Ramos (cell line): ENCODE results near the gene TM4SF20.
"Not testable (repeated sequence)": the region's sequence is repeated elsewhere in the genome, so short reads cannot be mapped to it uniquely, and the experiment has no call there.

Experiments used
- in situ Hi-C: fragments of 300-500 bp; cut with MboI; formaldehyde crosslinking; loops from one replicate; pipeline ENCODE4 v1.14.3; 2022; ENCODE audit warnings: low sequenced_read_pairs; ENCODE audit not compliant: unreplicated experiment

TM4SF20 gene

GRCh38 chr2:227368574-227368973, 10.5 kb downstream of the TM4SF20 start:
- in situ Hi-C loops, result no loop called here

GRCh38 chr2:227367427-227367795, 11.7 kb downstream of the TM4SF20 start:
- in situ Hi-C loops, result no loop called here

DNA sequence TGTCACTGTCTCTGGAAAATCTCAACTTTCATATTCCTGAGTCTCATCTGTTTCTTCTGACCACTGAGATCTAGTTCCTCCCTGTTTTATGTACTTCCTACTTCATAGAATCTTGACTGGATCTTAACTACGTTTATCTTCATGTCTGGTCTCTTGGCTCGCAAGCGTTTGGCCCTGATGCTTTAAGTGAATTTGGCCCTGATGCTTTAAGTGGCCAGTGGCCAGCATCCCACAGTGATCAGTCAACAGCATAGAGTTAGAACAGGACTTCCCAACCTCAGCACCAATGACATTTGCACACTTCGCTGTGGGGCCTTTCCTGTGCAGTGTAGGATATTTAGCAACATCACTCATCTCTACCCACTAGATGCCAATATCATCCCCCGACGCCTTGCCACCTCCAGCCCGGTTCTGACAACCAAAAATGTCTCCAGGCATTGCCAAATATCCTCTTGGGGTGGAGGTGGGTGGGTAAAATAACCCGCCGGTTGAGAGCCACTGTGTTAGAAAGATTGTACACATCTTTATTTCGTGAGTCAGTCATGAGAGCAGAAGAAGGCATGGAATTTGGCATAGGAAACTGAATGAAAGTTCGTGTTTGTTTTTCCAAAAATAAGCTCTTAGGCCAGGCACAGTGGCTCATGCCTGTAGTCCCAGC, 12.2 kb downstream of the TM4SF20 start:
- in situ Hi-C loops, result no loop called here

DNA sequence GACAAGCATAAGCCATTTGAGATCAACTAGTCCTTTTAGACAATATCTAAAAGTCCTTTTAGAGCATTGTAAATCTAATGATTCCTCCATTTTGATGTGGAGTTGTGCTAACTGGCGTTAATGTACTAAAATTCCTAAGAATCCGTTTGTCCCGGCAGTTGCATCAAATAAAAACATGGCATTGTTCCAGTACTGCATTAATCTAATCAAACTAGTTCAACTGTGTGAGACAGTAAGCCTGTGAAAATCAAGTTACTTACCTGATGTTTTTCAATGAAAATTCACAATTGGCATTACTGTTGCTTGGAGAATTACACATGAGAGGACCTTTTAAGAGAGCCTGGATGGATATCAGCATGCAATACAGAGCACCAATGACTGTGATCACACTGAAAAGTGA, 13.3 kb downstream of the TM4SF20 start:
- in situ Hi-C loops, result no loop called here

- in situ Hi-C loops, result not testable (repeated sequence)
These were observed 14.4 kb downstream of the TM4SF20 start for GRCh38 chr2:227364585-227365263.

DNA sequence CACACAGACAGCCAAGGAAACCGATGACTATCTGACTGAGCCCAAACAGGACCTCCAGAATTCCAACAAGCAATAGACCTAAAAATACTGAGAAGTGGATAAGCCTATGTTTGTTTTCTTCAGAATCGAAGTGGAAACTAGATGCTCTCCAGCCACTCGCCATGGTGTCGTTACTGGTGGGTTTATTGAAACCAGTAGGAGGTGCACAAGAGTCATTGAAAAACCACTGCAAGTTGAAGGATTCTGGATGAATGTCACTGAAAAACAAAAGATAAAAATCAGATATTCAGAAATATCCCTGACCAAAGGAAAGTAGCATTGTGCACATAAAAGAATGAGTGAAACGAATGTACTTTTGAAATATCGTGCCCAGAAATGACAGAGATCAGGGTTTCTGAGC, 15.3 kb downstream of the TM4SF20 start:
- in situ Hi-C loops, result no loop called here

- in situ Hi-C loops, result no loop called here
These were observed 18.8 kb downstream of the TM4SF20 start for GRCh38 chr2:227360351-227360750.

GRCh38 chr2:227351639-227352038, 27.5 kb downstream of the TM4SF20 start:
- in situ Hi-C loops, result no loop called here

GRCh38 chr2:227349989-227350612, 29.0 kb downstream of the TM4SF20 start:
- in situ Hi-C loops, result no loop called here

GRCh38 chr2:227348324-227348723, 30.8 kb downstream of the TM4SF20 start:
- in situ Hi-C loops, result no loop called here

DNA sequence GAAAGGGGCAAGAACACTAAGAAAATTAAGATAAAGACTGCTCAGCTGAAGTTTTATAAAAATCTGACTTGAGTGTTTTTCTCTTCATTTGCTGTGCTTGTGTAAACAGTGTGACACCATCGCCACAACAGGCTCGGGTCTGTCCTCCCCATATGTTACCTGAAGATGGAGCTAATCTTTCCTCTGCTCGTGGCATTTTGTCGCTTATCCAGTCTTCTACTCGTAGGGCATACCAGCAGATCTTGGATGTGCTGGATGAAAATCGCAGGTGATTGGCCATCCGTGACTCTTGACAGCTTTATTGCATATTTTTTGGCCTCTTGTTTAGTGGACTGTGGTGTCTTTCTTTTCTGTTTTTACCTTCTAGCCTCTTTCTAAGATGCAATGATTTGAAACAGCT, 32.0 kb downstream of the TM4SF20 start:
- in situ Hi-C loops, result no loop called here

- in situ Hi-C loops, result no loop called here
These were observed 34.9 kb downstream of the TM4SF20 start for GRCh38 chr2:227344231-227344630.

- in situ Hi-C loops, result no loop called here
These were observed 37.6 kb downstream of the TM4SF20 start for GRCh38 chr2:227341553-227341952.

GRCh38 chr2:227340106-227340505, 39.0 kb downstream of the TM4SF20 start:
- in situ Hi-C loops, result no loop called here

- in situ Hi-C loops, result no loop called here
These were observed 40.0 kb downstream of the TM4SF20 start for GRCh38 chr2:227339098-227339599.

GRCh38 chr2:227337442-227337841, 41.7 kb downstream of the TM4SF20 start:
- in situ Hi-C loops, result no loop called here

DNA sequence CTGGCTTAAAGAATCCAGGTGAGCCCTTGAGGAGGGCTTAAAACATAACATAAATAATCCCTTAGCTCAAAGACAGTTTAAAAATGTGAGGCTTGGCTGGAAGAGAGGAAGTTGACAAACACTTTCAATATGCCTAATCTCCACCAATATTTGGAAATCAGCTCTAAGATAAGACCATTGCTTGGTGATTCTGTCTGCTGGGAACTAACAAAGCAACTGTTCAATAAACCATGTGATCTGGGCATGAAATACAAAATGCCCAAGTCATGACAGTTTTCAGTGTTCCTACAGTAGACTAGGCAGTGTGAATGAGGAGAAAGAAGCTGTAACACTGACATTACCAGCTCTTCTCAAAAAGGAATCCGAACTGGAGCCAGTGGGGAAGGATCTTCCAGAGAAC, 43.4 kb downstream of the TM4SF20 start:
- in situ Hi-C loops, result no loop called here

DNA sequence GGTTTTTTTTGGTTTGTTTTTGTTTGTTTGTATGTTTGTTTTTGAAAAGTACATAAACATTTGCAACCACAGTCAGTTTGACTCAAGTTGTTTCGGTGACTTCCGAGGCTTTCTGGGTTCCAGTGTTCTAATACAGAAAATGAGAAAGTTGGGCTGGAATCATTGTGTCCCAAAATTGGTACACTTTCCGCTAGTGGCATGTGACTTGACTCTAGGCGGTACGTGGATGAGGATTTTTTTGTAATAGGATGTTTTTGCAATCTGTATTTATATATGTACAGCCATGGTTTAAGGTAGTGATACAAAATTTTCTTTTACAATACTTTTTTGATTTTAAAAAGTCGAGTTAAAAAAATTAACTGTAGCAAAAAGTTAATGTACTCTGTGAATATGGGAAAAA, 52.3 kb downstream of the TM4SF20 start:
- in situ Hi-C loops, result no loop called here

- in situ Hi-C loops, result no loop called here
These were observed 53.3 kb downstream of the TM4SF20 start for GRCh38 chr2:227325839-227326195.

- in situ Hi-C loops, result no loop called here
These were observed 53.9 kb downstream of the TM4SF20 start, which contains the start of gene MFF for GRCh38 chr2:227324995-227325838. MFF (plus strand) TSS chr2:227325251; CDS start chr2:227330666, 5,415 bp downstream.

DNA sequence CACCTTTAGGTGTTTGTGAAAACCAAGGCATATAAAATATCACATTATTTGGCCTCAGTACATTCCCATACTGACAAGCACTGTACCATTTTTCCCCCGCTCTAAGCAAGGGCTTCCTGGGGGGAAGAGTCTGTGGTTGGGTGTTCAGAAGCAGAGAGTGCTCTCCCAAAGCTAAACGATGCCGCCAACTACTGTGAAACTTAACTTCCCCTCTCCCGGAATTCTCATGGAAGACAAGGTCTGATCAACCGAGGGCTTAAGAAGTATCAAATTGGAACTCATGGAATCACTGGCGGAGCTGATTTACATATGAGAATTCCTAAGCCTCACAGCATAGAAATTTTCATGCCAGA, 54.5 kb downstream of the TM4SF20 start:
- in situ Hi-C loops, result no loop called here
